Omental fat pad (tissue), 4 donors: ENCODE results near the gene SLC15A1. TPM values are rescaled to one million over a fixed set of nuclear protein-coding genes. Genes with fewer than 3 reads are reported as not detected.

Experiments used
- ATAC-seq: fragments of 150-250 bp; one replicate; pipeline ENCODE4 v1.9.1; 2016; ENCODE audit warnings: mild to moderate bottlenecking, moderate library complexity; ENCODE audit not compliant: low FRiP score
- DNase-seq: peaks from one replicate; pipeline ENCODE4 v3.0.0-alpha.2; 2019; ENCODE audit warnings: low spot score
- CTCF ChIP-seq, 3 donors: fragments of 450-650 bp; IDR thresholded peaks; one replicate each; pipeline ENCODE4 v1.5.1; 2016 to 2017; ENCODE audit warnings: antibody characterized with exemption in 3 of 3, mild to moderate bottlenecking in 3 of 3, moderate library complexity in 2 of 3
- total RNA-seq, 4 donors: library from RNA; depleted of rRNA; stranded (reverse); fragments of >200 nt; gene quantifications; one replicate each; pipeline ENCODE4 v1.1.0, GENCODE V29; 2016

SLC15A1 gene
- total RNA-seq, 4 donors from 2014 or later = 0.25 to 0.48 TPM; not detected in 2

GRCh38 chr13:98678741-98679140, 73.7 kb downstream of the SLC15A1 start:
- ATAC-seq = no peak
- no peak for TF ChIP-seq CTCF (IDR thresholded peaks at IDR 0.05)
- DNase-seq = no peak

DNA sequence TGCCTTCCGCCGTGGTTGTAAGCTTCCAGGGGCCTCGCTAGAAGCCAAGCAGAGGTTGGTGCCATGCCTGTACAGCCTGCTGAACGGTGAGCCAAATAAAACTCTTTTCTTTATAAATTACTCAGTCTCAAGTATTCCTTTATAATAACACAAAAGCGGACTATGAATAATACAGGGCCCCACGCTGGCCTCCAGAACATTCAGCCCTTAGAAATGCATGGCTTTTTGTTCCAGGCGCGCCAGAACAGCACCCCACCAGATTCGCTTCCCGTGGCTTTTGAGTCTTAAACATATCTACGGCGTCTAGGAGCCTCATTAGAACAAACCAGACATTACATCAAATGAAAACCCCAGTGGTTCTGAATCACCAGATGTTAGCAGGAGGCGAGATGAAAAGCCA, 75.1 kb downstream of the SLC15A1 start:
- no peak for DNase-seq
- ATAC-seq = no peak
- no peak for TF ChIP-seq CTCF (IDR thresholded peaks at IDR 0.05)

DNA sequence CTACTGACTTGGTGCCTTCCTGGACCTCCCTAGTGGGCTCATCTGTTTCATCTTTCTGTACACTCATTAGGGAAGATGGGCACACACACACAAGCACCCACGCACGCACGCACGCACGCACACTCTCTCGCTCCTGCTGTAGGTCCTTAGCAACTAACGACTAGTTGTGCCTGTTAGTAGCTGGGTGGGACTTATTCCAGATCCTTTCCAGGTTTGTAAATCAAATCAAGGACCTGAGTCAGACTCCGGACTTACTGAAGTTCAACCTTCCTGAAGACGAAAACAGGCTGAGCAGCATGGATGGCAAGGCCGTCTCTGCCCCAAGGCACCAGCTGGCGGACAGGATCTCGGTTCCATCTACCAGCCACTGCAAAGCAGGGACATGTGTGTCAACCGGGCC, 76.2 kb downstream of the SLC15A1 start:
- ATAC-seq = no peak

DNA sequence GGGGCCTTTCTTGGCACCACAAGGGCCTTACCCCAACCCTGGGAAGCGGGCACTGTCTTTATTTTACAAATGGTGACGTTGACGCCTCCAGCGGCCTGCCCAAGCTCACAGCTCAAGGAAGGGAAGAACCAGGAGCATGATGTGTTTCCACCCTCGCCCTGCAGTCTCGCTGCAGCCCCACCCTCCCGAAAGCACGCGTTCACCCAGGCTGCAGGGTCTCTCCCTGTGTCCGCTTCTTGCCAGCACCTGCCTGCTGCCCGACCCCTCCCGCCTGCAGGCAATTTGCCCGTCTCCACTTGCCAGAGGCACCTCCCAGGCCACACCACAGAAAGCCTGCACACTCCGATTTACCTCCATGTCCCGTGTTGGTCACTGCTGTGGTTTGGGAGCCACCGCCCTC, 76.6 kb downstream of the SLC15A1 start:
- no peak for ATAC-seq
- TF ChIP-seq CTCF (IDR thresholded peaks at IDR 0.05) = no peak
- no peak for DNase-seq

More for the DNA sequence above, 76.2 kb downstream of the SLC15A1 start:
- no peak for DNase-seq
- TF ChIP-seq CTCF (IDR thresholded peaks at IDR 0.05) = no peak

DNA sequence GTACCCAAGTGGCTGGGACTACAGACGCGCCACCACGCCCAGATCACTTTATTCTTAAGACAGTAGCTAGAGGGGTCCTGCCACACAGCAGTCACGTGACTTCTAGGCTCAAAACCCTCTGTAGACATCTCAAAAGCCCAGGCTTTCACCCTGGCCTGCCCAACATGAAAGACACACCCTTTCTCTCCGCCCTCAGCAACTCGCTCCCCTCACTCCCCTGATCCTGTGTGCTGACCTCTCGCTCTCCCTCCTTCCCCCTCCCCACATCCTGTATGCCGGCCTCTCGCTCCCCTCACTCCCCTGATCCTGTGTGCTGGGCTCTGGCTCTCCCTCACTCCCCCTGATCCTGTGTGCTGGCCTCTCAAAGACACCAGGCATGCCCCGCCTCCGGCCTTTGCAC, 77.4 kb downstream of the SLC15A1 start:
- no peak for ATAC-seq
- no peak for TF ChIP-seq CTCF (IDR thresholded peaks at IDR 0.05)

DNA sequence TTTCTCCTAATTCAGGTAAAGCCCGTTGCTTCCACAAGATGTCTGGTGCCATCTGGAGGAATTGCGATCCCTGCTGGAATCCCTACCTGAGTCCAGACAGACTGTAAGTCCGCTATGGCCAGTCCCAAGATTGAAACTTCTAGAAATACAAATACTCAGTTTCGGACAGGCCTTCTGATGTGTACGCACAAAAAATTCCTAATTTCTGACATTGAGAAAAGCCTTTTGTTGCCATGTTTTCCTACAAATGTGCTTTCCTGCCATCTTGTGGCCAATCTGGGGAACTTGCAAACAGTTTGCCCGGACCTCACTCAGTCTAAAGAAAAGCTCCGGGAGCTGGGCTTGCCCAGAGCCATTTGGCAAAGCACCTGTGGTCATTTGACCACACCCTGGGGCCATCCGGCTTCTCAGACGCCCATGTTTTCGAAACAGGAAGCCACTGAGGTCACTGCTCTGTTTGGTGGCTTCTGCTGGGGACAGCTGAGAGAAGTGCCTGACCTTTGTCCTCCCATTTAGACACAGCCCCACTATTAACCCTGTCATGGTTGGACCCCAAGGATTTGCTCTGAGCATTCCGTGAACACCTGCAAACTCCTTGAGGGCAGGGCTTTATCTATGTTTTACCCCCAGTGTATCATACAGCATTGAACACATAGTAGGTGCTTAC, 79.4 kb downstream of the SLC15A1 start:
- peak in 1 of 3 donors; percentile 50 for TF ChIP-seq CTCF (IDR thresholded peaks at IDR 0.05)
- ATAC-seq = peak; percentile 79
- no peak for DNase-seq

More for the DNA sequence above, 77.4 kb downstream of the SLC15A1 start:
- no peak for DNase-seq

DNA sequence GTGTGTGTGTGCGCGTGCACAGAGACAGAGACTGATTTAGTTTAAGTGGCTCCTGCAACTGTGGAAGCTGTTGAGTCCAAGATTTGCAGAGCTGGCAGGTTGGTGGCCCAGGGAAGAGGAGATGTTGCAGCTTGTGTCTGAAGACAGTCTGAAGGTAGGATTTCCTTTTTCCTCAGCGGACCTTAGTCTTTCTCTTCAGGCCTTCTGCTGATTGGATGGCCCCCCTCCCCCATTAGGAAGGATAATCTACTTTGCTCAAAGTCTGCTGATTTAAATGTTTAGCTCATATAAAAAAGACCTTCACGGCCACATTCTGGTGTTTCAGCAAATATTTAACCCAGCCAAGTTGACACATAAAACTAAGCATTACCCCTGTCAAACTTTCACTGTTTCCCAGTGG, 84.3 kb downstream of the SLC15A1 start:
- ATAC-seq = no peak

More for the DNA sequence above, 84.3 kb downstream of the SLC15A1 start:
- no peak for DNase-seq
- TF ChIP-seq CTCF (IDR thresholded peaks at IDR 0.05) = no peak
